Astrocyte (in vitro differentiated cells and primary cell): ENCODE results near the gene DYNLT2B. TPM values are rescaled to one million over a fixed set of nuclear protein-coding genes. Genes with fewer than 3 reads are reported as not detected.
A peak's percentile ranks its signal among the peaks of the same experiment; 100 is the strongest.

Experiments used
- DNase-seq: peaks from one replicate; pipeline ENCODE4 v3.0.0-alpha.2; 2010; ENCODE audit warnings: low read depth
- FAIRE-seq: peaks from 2 replicates; lab custom pipeline; 2011; peaks lifted over from hg19 to GRCh38; lab: Jason Lieb, UNC
- H2AFZ ChIP-seq: 2 replicates; pipeline ENCODE4 v1.6.0; 2012; ENCODE audit warnings: low read depth, low read length, inconsistent platforms
- H3K27ac ChIP-seq: 2 replicates; pipeline ENCODE4 v1.5.1; 2011; ENCODE audit warnings: low read depth, low read length, inconsistent platforms
- H3K27me3 ChIP-seq: 2 replicates; pipeline ENCODE4 v1.6.0; 2011; ENCODE audit warnings: low read length, inconsistent platforms; ENCODE audit not compliant: insufficient read depth
- H3K36me3 ChIP-seq: 2 replicates; pipeline ENCODE4 v1.5.1; 2011; ENCODE audit warnings: low read length, inconsistent platforms; ENCODE audit not compliant: insufficient read depth
- H3K4me1 ChIP-seq: 2 replicates; pipeline ENCODE4 v1.5.1; 2011; ENCODE audit warnings: low read length, inconsistent platforms; ENCODE audit not compliant: insufficient read depth
- H3K4me2 ChIP-seq: 2 replicates; pipeline ENCODE4 v1.6.0; 2012; ENCODE audit warnings: low read length, inconsistent platforms
- H3K4me3 ChIP-seq: 2 replicates; pipeline ENCODE4 v1.5.1; 2011; ENCODE audit warnings: low read depth, mild to moderate bottlenecking, low read length, inconsistent platforms; ENCODE audit not compliant: insufficient read depth
- H3K79me2 ChIP-seq: 2 replicates; pipeline ENCODE4 v1.6.0; 2012; ENCODE audit warnings: mild to moderate bottlenecking, low read length, inconsistent platforms; ENCODE audit not compliant: insufficient read depth
- H3K9ac ChIP-seq: 2 replicates; pipeline ENCODE4 v1.6.0; 2012; ENCODE audit warnings: mild to moderate bottlenecking, low read length, inconsistent platforms
- H3K9me3 ChIP-seq: 2 replicates; pipeline ENCODE4 v1.5.1; 2012; ENCODE audit warnings: low read depth, mild to moderate bottlenecking, low read length, inconsistent platforms; ENCODE audit not compliant: insufficient read depth
- H4K20me1 ChIP-seq: 2 replicates; pipeline ENCODE4 v1.6.0; 2012; ENCODE audit warnings: low read length, inconsistent platforms; ENCODE audit not compliant: insufficient read depth
- H3K27ac Mint-ChIP-seq: one replicate; pipeline ENCODE4 v1.8.0; 2021; ENCODE audit warnings: mild to moderate bottlenecking, mixed read lengths; ENCODE audit not compliant: unreplicated experiment
- H3K27me3 Mint-ChIP-seq: one replicate; pipeline ENCODE4 v1.8.0; 2021; ENCODE audit warnings: low read depth, mixed read lengths; ENCODE audit not compliant: unreplicated experiment
- H3K36me3 Mint-ChIP-seq: one replicate; pipeline ENCODE4 v1.8.0; 2021; ENCODE audit warnings: low read depth, mixed read lengths; ENCODE audit not compliant: unreplicated experiment
- H3K4me1 Mint-ChIP-seq: one replicate; pipeline ENCODE4 v1.8.0; 2021; ENCODE audit warnings: low read depth, mixed read lengths; ENCODE audit not compliant: unreplicated experiment
- H3K4me3 Mint-ChIP-seq: one replicate; pipeline ENCODE4 v1.8.0; 2021; ENCODE audit warnings: mild to moderate bottlenecking, moderate library complexity, mixed read lengths; ENCODE audit not compliant: unreplicated experiment
- H3K9me3 Mint-ChIP-seq: one replicate; pipeline ENCODE4 v1.8.0; 2021; ENCODE audit warnings: mild to moderate bottlenecking, mixed read lengths; ENCODE audit not compliant: unreplicated experiment
- CTCF ChIP-seq: IDR thresholded peaks from 2 replicates; pipeline ENCODE4 v1.5.1; 2011; ENCODE audit warnings: low read depth, mild to moderate bottlenecking, inconsistent platforms, low read length, moderate library complexity; ENCODE audit not compliant: insufficient read depth
- EZH2 ChIP-seq: IDR thresholded peaks from 2 replicates; pipeline ENCODE4 v1.6.1; 2012; ENCODE audit warnings: mild to moderate bottlenecking, low read length, inconsistent platforms; ENCODE audit not compliant: insufficient read depth
- total RNA-seq: library from RNA; stranded (reverse); gene quantifications from 2 replicates; pipeline ENCODE4 v1.2.1, GENCODE V29; 2021

DYNLT2B gene
- total RNA-seq, 1 donor from 2014 or later, result 10.9 TPM

- Histone ChIP-seq H2AFZ (peak within 1 kb of the TSS; percentile 95), H3K9ac (peak within 1 kb of the TSS; percentile 97), H4K20me1 (peaks cover 36% of the 10 kb centered on the region), H3K9me3 (no peaks in the 10 kb centered on the region), H3K4me1 (peaks cover 19% of the 10 kb centered on the region), H3K27ac (peak within 1 kb of the TSS; percentile 88), H3K4me2 (peak within 1 kb of the TSS; percentile 97), H3K4me3 (peak within 1 kb of the TSS; percentile 97), H3K79me2 (peaks cover 60% of the 10 kb centered on the region), H3K27me3 (no peaks in the 10 kb centered on the region), H3K36me3 (no peaks in the 10 kb centered on the region)
- TF ChIP-seq EZH2 (no peak), CTCF (no peak)
- H3K4me1 Mint-ChIP-seq, result peaks cover 26% of the 10 kb centered on the region
- H3K27ac Mint-ChIP-seq, result peak within 1 kb of the TSS; percentile 99
- H3K27me3 Mint-ChIP-seq, result no peaks in the 10 kb centered on the region
- no peaks in the 10 kb centered on the region for H3K9me3 Mint-ChIP-seq
- peak; percentile 95 for DNase-seq
- FAIRE-seq, result no peak
- no peaks in the 10 kb centered on the region for H3K36me3 Mint-ChIP-seq
- H3K4me3 Mint-ChIP-seq, result peak within 1 kb of the TSS; percentile 100
Measured at GRCh38 chr3:196287440-196288140, 30.4 kb downstream of the DYNLT2B start, which contains the start of gene PCYT1A. TSS of gene PCYT1A (minus strand) at chr3:196287726. CDS start at chr3:196270531, 17,195 bp downstream.

GRCh38 chr3:196287090-196287439 is 31.0 kb downstream of the DYNLT2B start:
- peak; percentile 11 for DNase-seq
- H3K27me3 Mint-ChIP-seq, result no peaks in the 10 kb centered on the region
- H3K79me2 ChIP-seq, result peaks cover 65% of the 10 kb centered on the region

More at GRCh38 chr3:196287090-196287439, 31.0 kb downstream of the DYNLT2B start:
- H2AFZ ChIP-seq, result peak overlapping the region; percentile 95
- Mint-ChIP-seq H3K9me3 (no peaks in the 10 kb centered on the region), H3K27ac (peak overlapping the region; percentile 99), H3K4me3 (peak overlapping the region; percentile 100), H3K4me1 (peaks cover 28% of the 10 kb centered on the region), H3K36me3 (no peaks in the 10 kb centered on the region)
- H4K20me1 ChIP-seq, result peaks cover 38% of the 10 kb centered on the region
- peak overlapping the region; percentile 97 for H3K9ac ChIP-seq
- TF ChIP-seq EZH2, result no peak
- TF ChIP-seq CTCF, result no peak
- H3K27me3 ChIP-seq, result no peaks in the 10 kb centered on the region
- no peaks in the 10 kb centered on the region for H3K36me3 ChIP-seq
- H3K27ac ChIP-seq, result peak overlapping the region; percentile 88
- no peak for FAIRE-seq
- H3K4me1 ChIP-seq, result peaks cover 19% of the 10 kb centered on the region
- no peaks in the 10 kb centered on the region for H3K9me3 ChIP-seq
- peak overlapping the region; percentile 97 for H3K4me3 ChIP-seq
- peak overlapping the region; percentile 97 for H3K4me2 ChIP-seq
